Renal cortical epithelial cell (primary cell): ENCODE results near the gene RPTN. TPM values are rescaled to one million over a fixed set of nuclear protein-coding genes. Genes with fewer than 3 reads are reported as not detected.
"Not testable (repeated sequence)": the region's sequence is repeated elsewhere in the genome, so short reads cannot be mapped to it uniquely, and the experiment has no call there.

Experiments
- DNase-seq: peaks from one replicate; pipeline ENCODE4 v3.0.0-alpha.2; 2011; ENCODE audit warnings: low read depth
- total RNA-seq: library from RNA; depleted of rRNA; stranded (reverse); fragments of >200 nt; gene quantifications from 2 replicates; pipeline ENCODE4 v1.2.3, GENCODE V29; 2014

Gene RPTN
- total RNA-seq, 1 donor from 2014 or later = 0.10 TPM

GRCh38 chr1:152165286-152166077 is 6.5 kb upstream of the RPTN start:
- no peak for DNase-seq

DNA sequence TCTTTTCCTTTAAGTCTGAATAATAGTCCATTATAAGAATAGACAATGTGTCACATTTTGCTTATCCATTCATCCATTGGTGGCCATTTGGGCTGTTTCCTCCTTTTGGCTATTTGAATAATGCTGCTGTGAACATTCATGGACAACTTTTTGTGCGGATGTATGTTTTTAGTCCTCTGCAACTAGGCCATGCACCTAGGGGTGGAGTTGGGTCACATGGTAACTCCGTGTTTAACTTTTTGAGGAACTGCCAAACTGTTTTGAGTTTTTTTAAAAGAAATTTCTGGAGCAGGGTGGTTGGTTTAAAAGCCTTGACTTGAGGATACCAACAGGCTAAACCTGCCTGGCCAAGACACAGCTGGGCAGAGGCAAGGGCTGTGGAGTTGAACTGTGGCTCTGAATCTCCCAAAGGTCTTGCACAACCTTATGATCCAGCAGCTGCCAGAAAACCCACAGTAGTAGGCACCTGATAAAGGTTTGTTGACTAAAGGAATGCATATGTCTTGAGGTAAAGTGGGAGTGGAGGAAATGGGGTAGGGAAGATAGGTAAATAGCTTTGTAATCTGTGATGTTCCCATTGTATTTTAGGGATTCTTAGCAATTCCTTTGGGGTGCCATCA is 5.6 kb upstream of the RPTN start:
- peak; percentile 74 for DNase-seq

GRCh38 chr1:152162792-152163463 is 3.9 kb upstream of the RPTN start:
- DNase-seq = peak; percentile 97

DNA sequence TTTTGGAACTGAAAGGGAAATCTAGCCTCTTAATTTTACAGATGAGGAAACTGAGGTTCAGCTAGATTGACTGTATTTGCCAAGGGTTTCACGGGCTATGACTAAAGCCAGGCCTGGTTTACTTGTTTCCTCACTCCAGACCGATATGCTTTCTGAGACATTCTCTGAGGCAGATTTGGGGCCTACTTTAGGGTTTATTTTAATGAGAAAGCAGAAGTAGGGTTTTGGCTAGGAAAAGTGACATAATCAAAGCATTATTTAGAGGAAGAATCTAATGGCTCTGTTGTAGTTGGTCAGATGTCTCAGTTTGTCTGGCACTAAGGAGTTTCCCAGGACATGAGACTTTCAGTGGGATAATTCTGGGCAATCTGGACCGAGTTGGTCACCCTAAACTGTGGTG is 1.5 kb upstream of the RPTN start:
- DNase-seq = no peak

DNA sequence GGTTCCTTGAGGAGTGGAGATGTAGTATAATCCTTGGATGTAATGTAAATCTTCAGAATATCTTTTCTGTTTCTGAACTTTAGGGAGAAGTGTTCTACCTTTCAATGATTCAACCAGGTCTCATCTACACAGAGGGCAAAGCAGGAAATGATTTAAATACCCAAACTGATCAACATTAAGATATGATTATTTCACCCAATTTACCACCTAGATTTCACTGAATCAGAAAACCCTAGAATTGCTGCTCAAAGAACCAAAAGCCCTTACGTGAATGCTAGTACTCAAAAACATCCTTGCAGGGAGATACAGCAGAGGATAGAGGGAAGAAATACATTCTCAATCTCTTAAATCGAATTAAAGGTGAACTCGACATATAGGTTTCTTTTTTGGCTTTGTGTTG is 5.0 kb downstream of the RPTN start:
- DNase-seq = no peak

DNA sequence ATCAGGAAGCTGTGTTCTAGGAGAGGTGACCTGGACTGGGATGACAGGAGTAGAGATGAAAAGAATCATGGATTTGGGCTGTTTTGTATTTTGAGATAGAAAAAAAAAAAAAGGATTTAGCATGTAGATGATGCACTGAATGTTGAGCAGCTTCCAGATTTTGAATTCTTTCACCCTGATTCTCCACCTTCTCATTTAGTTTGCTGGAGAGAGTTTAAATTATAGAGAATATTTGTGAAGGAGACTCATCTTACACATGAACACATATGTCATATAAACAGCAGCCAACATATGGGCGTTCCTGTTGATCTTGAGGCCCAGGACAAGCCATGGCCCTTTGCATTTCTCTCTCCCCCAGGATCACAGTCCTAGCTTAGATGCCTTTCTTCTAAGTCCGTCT is 7.4 kb downstream of the RPTN start:
- DNase-seq = no peak

GRCh38 chr1:152148981-152149380 is 10.0 kb downstream of the RPTN start:
- no peak for DNase-seq

DNA sequence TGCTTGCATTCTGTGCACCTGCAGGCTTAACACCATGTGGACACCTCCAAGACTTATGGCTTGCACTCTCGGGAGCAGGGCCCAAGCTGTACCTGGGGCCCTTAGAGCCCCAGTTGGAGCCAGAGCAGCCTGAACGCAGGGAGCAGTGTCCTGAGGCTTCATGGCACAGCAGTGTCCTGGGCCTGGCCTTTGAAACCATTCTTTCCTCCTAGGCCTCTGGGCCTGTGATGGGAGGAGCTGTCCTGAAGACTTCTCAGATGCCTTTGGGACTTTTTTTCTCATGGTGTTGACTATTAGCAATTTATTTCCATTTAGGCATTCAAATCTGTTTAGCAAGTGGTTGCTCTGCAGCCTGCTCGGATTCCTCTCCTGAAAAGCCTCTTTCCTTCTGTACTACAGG is 11.0 kb downstream of the RPTN start:
- DNase-seq = no peak

GRCh38 chr1:152145769-152146168 is 13.3 kb downstream of the RPTN start:
- no peak for DNase-seq

DNA sequence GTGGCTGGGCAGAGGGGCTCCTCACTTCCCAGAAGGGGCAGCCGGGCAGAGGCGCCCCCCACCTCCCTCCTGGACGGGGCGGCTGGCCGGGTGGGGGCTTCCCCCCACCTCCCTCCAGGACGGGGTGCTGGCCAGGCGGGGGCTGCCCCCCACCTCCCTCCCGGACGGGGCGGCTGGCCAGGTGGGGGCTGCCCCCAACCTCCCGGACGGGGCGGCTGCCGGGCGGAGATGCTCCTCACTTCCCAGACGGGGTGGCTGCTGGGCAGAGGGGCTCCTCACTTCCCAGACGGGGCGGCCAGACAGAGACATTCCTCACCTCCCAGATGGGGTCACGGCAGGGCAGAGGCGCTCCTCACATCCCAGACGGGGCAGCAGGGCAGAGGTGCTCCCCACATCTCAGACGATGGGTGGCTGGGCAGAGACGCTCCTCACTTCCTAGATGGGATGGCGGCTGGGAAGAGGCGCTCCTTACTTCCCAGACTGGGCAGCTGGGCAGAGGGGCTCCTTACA is 14.3 kb downstream of the RPTN start:
- not testable (repeated sequence) for DNase-seq

- DNase-seq = peak; percentile 21
Observed at GRCh38 chr1:152143150-152143887, 15.7 kb downstream of the RPTN start.

DNA sequence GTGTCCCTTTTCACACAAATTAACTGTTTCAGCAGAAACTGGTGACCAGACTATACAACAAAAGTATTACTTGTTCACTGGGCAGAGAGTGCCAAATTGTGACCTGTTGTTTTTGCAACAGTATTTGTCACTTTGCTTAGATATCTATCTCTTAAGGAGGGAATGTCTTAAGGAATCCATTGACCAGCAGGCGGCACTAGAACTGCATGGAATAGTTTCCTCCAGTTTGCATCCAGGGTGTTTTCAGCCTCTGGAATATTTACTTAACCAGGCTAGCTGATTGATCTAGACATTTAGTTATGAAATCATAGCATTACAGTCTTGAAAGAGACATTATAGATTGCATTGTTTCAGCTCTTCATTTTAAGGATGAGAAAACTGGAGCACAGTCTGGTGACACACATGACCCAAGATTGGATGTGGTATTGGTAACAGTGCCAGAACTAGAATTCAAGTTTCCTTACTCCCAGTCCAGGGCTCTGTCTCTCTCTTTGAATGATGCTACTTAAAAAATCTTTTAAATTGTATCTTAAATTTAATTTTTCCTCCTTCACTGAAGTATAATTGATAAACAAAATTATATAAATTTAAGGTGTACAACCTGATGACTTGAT is 16.9 kb downstream of the RPTN start:
- peak; percentile 72 for DNase-seq

- DNase-seq = no peak
Observed at GRCh38 chr1:152137215-152137614, 21.8 kb downstream of the RPTN start.

- DNase-seq = no peak
Observed at GRCh38 chr1:152130186-152130585, 28.8 kb downstream of the RPTN start.

- no peak for DNase-seq
Observed at GRCh38 chr1:152127673-152128072, 31.4 kb downstream of the RPTN start.

GRCh38 chr1:152125834-152126443 is 33.1 kb downstream of the RPTN start:
- no peak for DNase-seq

DNA sequence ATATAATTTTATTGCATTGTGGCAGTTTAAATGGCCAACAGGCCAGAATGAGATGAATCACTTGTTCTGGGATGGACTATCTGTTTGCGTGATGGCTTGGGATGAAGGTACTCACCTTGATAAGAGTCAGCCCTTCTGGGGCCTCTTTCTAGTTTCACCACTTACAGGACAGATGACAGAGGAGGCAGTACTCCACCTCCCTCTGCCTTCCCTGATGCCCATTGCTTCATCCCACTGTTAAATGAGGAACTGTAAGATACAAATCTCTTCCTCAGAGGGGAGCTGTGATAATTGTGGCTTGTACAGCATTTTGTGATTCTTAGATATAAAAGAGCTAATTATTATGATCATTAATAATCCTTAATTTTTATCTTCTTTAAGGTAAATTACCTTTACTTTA is 40.1 kb downstream of the RPTN start:
- no peak for DNase-seq

DNA sequence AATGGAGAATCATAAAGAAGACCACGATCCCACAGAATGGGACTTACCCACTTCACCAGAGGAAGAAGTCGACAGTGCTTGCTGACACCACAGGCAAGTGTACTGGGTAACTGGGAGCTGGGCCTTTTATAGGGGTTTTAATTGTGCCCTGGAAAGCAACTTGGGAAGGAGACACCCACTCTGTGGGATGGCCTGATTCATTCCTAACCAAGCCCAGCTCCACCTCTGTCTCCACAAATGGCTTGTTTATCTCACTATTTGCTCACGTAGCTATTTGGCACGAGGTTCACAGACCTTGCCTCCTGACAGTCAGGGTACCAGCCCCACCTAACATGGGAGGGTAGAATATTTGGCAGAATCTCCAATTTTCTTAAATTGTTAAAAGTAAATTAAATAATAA is 43.7 kb downstream of the RPTN start, which contains the start of gene TCHH:
Gene TCHH, minus strand, starts transcription at position 101 of the 400 bp plus-strand sequence. CDS start 1,364 bp downstream, outside the sequence.
- no peak for DNase-seq

- DNase-seq = no peak
Observed at GRCh38 chr1:152112885-152113432, 46.1 kb downstream of the RPTN start.

- no peak for DNase-seq
Observed at GRCh38 chr1:152112101-152112884, 46.7 kb downstream of the RPTN start.
